ENCODE results near the gene IL2RG.

Gene IL2RG

GRCh38 chrX:71109051-71109450 is 2.3 kb downstream of the IL2RG start:
- H3K4me1 ChIP-seq (ENCODE audit: control insufficient read depth in 2 of 2, insufficient read depth in 2 of 2, low read length in 2 of 2) = peaks cover 3 to 4% of the 10 kb centered on the region in 2 donors
- no peaks in the 10 kb centered on the region for H3K36me3 ChIP-seq (ENCODE audit: control insufficient read depth in 2 of 2, insufficient read depth in 2 of 2, low read length in 2 of 2)
- no peak overlapping the region for H3K27ac ChIP-seq (ENCODE audit: low read depth in 2 of 2, low read length in 2 of 2)
- H3K9ac ChIP-seq (ENCODE audit: low read depth in 1 of 2, low read length in 2 of 2) = no peak overlapping the region
- no peaks in the 10 kb centered on the region for H3K27me3 ChIP-seq (ENCODE audit: control insufficient read depth in 2 of 2, insufficient read depth in 2 of 2, low read length in 2 of 2)
- H3K9me3 ChIP-seq (ENCODE audit: control insufficient read depth in 2 of 2, low read length in 2 of 2) = no peaks in the 10 kb centered on the region
- no peak overlapping the region for H3K4me3 ChIP-seq (ENCODE audit: low read length in 2 of 2)

- no peak overlapping the region for H3K4me3 ChIP-seq (ENCODE audit: low read length in 2 of 2)
- no peaks in the 10 kb centered on the region for H3K9me3 ChIP-seq (ENCODE audit: control insufficient read depth in 2 of 2, low read length in 2 of 2)
- H3K36me3 ChIP-seq (ENCODE audit: control insufficient read depth in 2 of 2, insufficient read depth in 2 of 2, low read length in 2 of 2) = no peaks in the 10 kb centered on the region
- H3K9ac ChIP-seq (ENCODE audit: low read depth in 1 of 2, low read length in 2 of 2) = no peak overlapping the region
- H3K27ac ChIP-seq (ENCODE audit: low read depth in 2 of 2, low read length in 2 of 2) = no peak overlapping the region
- H3K27me3 ChIP-seq (ENCODE audit: control insufficient read depth in 2 of 2, insufficient read depth in 2 of 2, low read length in 2 of 2) = no peaks in the 10 kb centered on the region
- H3K4me1 ChIP-seq (ENCODE audit: control insufficient read depth in 2 of 2, insufficient read depth in 2 of 2, low read length in 2 of 2) = peaks cover 3 to 5% of the 10 kb centered on the region in 2 donors
These were observed 3.5 kb downstream of the IL2RG start for GRCh38 chrX:71107762-71108360.

GRCh38 chrX:71107245-71107644 is 4.1 kb downstream of the IL2RG start:
- peaks cover 3 to 5% of the 10 kb centered on the region in 2 donors for H3K4me1 ChIP-seq (ENCODE audit: control insufficient read depth in 2 of 2, insufficient read depth in 2 of 2, low read length in 2 of 2)

GRCh38 chrX:71106427-71106826 is 5.0 kb downstream of the IL2RG start, which contains the start of gene CXorf65:
CXorf65 (minus strand) TSS chrX:71106740; CDS start chrX:71106556, 184 bp downstream.
- no peak within 1 kb of the TSS for H3K27ac ChIP-seq (ENCODE audit: low read depth in 2 of 2, low read length in 2 of 2)
- no peak within 1 kb of the TSS for H3K9ac ChIP-seq (ENCODE audit: low read depth in 1 of 2, low read length in 2 of 2)
- peaks cover 0 to under 1% of the 10 kb centered on the region in 2 donors for H3K27me3 ChIP-seq (ENCODE audit: control insufficient read depth in 2 of 2, insufficient read depth in 2 of 2, low read length in 2 of 2)
- no peak within 1 kb of the TSS for H3K4me3 ChIP-seq (ENCODE audit: low read length in 2 of 2)
- H3K36me3 ChIP-seq (ENCODE audit: control insufficient read depth in 2 of 2, insufficient read depth in 2 of 2, low read length in 2 of 2) = no peaks in the 10 kb centered on the region
- peaks cover 3 to 5% of the 10 kb centered on the region in 2 donors for H3K4me1 ChIP-seq (ENCODE audit: control insufficient read depth in 2 of 2, insufficient read depth in 2 of 2, low read length in 2 of 2)
- H3K9me3 ChIP-seq (ENCODE audit: control insufficient read depth in 2 of 2, low read length in 2 of 2) = no peaks in the 10 kb centered on the region

More at GRCh38 chrX:71107245-71107644, 4.1 kb downstream of the IL2RG start:
- no peaks in the 10 kb centered on the region for H3K9me3 ChIP-seq (ENCODE audit: control insufficient read depth in 2 of 2, low read length in 2 of 2)
- H3K36me3 ChIP-seq (ENCODE audit: control insufficient read depth in 2 of 2, insufficient read depth in 2 of 2, low read length in 2 of 2) = no peaks in the 10 kb centered on the region
- no peak overlapping the region for H3K27ac ChIP-seq (ENCODE audit: low read depth in 2 of 2, low read length in 2 of 2)
- H3K9ac ChIP-seq (ENCODE audit: low read depth in 1 of 2, low read length in 2 of 2) = no peak overlapping the region
- no peaks in the 10 kb centered on the region for H3K27me3 ChIP-seq (ENCODE audit: control insufficient read depth in 2 of 2, insufficient read depth in 2 of 2, low read length in 2 of 2)
- H3K4me3 ChIP-seq (ENCODE audit: low read length in 2 of 2) = no peak overlapping the region

- Histone ChIP-seq H3K4me3 (ENCODE audit: low read length in 2 of 2) (no peak overlapping the region), H3K4me1 (ENCODE audit: control insufficient read depth in 2 of 2, insufficient read depth in 2 of 2, low read length in 2 of 2) (peaks cover 3% of the 10 kb centered on the region in 2 donors), H3K9me3 (ENCODE audit: control insufficient read depth in 2 of 2, low read length in 2 of 2) (no peaks in the 10 kb centered on the region), H3K27ac (ENCODE audit: low read depth in 2 of 2, low read length in 2 of 2) (no peak overlapping the region), H3K36me3 (ENCODE audit: control insufficient read depth in 2 of 2, insufficient read depth in 2 of 2, low read length in 2 of 2) (no peaks in the 10 kb centered on the region), H3K27me3 (ENCODE audit: control insufficient read depth in 2 of 2, insufficient read depth in 2 of 2, low read length in 2 of 2) (peaks cover 0 to 1% of the 10 kb centered on the region in 2 donors), H3K9ac (ENCODE audit: low read depth in 1 of 2, low read length in 2 of 2) (no peak overlapping the region)
These were observed 5.7 kb downstream of the IL2RG start for GRCh38 chrX:71105628-71106027.

- H3K9ac ChIP-seq (ENCODE audit: low read depth in 1 of 2, low read length in 2 of 2) = peak overlapping the region in 1 of 2 donors; percentile 27
- H3K27me3 ChIP-seq (ENCODE audit: control insufficient read depth in 2 of 2, insufficient read depth in 2 of 2, low read length in 2 of 2) = peaks cover 0 to 1% of the 10 kb centered on the region in 2 donors
- peak overlapping the region; percentile 17 to 38 for H3K27ac ChIP-seq (ENCODE audit: low read depth in 2 of 2, low read length in 2 of 2)
- no peaks in the 10 kb centered on the region for H3K9me3 ChIP-seq (ENCODE audit: control insufficient read depth in 2 of 2, low read length in 2 of 2)
- H3K36me3 ChIP-seq (ENCODE audit: control insufficient read depth in 2 of 2, insufficient read depth in 2 of 2, low read length in 2 of 2) = no peaks in the 10 kb centered on the region
- H3K4me1 ChIP-seq (ENCODE audit: control insufficient read depth in 2 of 2, insufficient read depth in 2 of 2, low read length in 2 of 2) = peaks cover 3% of the 10 kb centered on the region in 2 donors
- no peak overlapping the region for H3K4me3 ChIP-seq (ENCODE audit: low read length in 2 of 2)
These were observed 8.0 kb downstream of the IL2RG start for GRCh38 chrX:71103110-71103983.

GRCh38 chrX:71102292-71102691 is 9.1 kb downstream of the IL2RG start:
- Histone ChIP-seq H3K9me3 (ENCODE audit: control insufficient read depth in 2 of 2, low read length in 2 of 2) (no peaks in the 10 kb centered on the region), H3K4me3 (ENCODE audit: low read length in 2 of 2) (no peak overlapping the region), H3K9ac (ENCODE audit: low read depth in 1 of 2, low read length in 2 of 2) (no peak overlapping the region), H3K27me3 (ENCODE audit: control insufficient read depth in 2 of 2, insufficient read depth in 2 of 2, low read length in 2 of 2) (peaks cover 0 to 1% of the 10 kb centered on the region in 2 donors), H3K4me1 (ENCODE audit: control insufficient read depth in 2 of 2, insufficient read depth in 2 of 2, low read length in 2 of 2) (peaks cover 7% of the 10 kb centered on the region in 2 donors), H3K27ac (ENCODE audit: low read depth in 2 of 2, low read length in 2 of 2) (no peak overlapping the region), H3K36me3 (ENCODE audit: control insufficient read depth in 2 of 2, insufficient read depth in 2 of 2, low read length in 2 of 2) (no peaks in the 10 kb centered on the region)

- peaks cover 7 to 8% of the 10 kb centered on the region in 2 donors for H3K4me1 ChIP-seq (ENCODE audit: control insufficient read depth in 2 of 2, insufficient read depth in 2 of 2, low read length in 2 of 2)
- no peak overlapping the region for H3K4me3 ChIP-seq (ENCODE audit: low read length in 2 of 2)
- no peaks in the 10 kb centered on the region for H3K9me3 ChIP-seq (ENCODE audit: control insufficient read depth in 2 of 2, low read length in 2 of 2)
- H3K27me3 ChIP-seq (ENCODE audit: control insufficient read depth in 2 of 2, insufficient read depth in 2 of 2, low read length in 2 of 2) = peaks cover 0 to 1% of the 10 kb centered on the region in 2 donors
- H3K9ac ChIP-seq (ENCODE audit: low read depth in 1 of 2, low read length in 2 of 2) = no peak overlapping the region
- no peak overlapping the region for H3K27ac ChIP-seq (ENCODE audit: low read depth in 2 of 2, low read length in 2 of 2)
- no peaks in the 10 kb centered on the region for H3K36me3 ChIP-seq (ENCODE audit: control insufficient read depth in 2 of 2, insufficient read depth in 2 of 2, low read length in 2 of 2)
These were observed 10.5 kb downstream of the IL2RG start for GRCh38 chrX:71100581-71101505.

- Histone ChIP-seq H3K4me1 (ENCODE audit: control insufficient read depth in 2 of 2, insufficient read depth in 2 of 2, low read length in 2 of 2) (peaks cover 8 to 13% of the 10 kb centered on the region in 2 donors), H3K27ac (ENCODE audit: low read depth in 2 of 2, low read length in 2 of 2) (no peak overlapping the region)
These were observed 11.6 kb downstream of the IL2RG start for GRCh38 chrX:71099736-71100135.

More at GRCh38 chrX:71099736-71100135, 11.6 kb downstream of the IL2RG start:
- H3K27me3 ChIP-seq (ENCODE audit: control insufficient read depth in 2 of 2, insufficient read depth in 2 of 2, low read length in 2 of 2) = peaks cover 0 to 1% of the 10 kb centered on the region in 2 donors
- no peak overlapping the region for H3K4me3 ChIP-seq (ENCODE audit: low read length in 2 of 2)
- no peaks in the 10 kb centered on the region for H3K36me3 ChIP-seq (ENCODE audit: control insufficient read depth in 2 of 2, insufficient read depth in 2 of 2, low read length in 2 of 2)
- H3K9me3 ChIP-seq (ENCODE audit: control insufficient read depth in 2 of 2, low read length in 2 of 2) = no peaks in the 10 kb centered on the region
- no peak overlapping the region for H3K9ac ChIP-seq (ENCODE audit: low read depth in 1 of 2, low read length in 2 of 2)
